BJ (cell line): ENCODE measurements around the gene ACER3. TPM values are rescaled to one million over a fixed set of nuclear protein-coding genes. Genes with fewer than 3 reads are reported as not detected.

ENCODE experiments used
- CTCF ChIA-PET: fragments of 350-600 bp; formaldehyde crosslinking; extraction: SDS; loops from one replicate; lab custom pipeline; 2021; ENCODE audit warnings: antibody characterized with exemption, inconsistent platforms; lab: Yijun Ruan, JAX
- POLR2A ChIA-PET: fragments of 300-600 bp; sonication (Branson Sonifier 250); formaldehyde crosslinking; extraction: SDS; loops from one replicate; lab custom pipeline; 2021; ENCODE audit warnings: antibody characterized with exemption; lab: Charles Lee
- DNase-seq: peaks from one replicate; pipeline ENCODE4 v3.0.0-alpha.2; 2011; ENCODE audit warnings: low read depth
- H3K27me3 ChIP-seq: 2 replicates; pipeline ENCODE4 v1.6.0; 2011; ENCODE audit warnings: low read length; ENCODE audit not compliant: control insufficient read depth, insufficient read depth
- H3K36me3 ChIP-seq: 2 replicates; pipeline ENCODE4 v1.5.1; 2011; ENCODE audit warnings: low read length; ENCODE audit not compliant: control insufficient read depth, insufficient read depth
- H3K4me3 ChIP-seq: 2 replicates; pipeline ENCODE4 v1.5.1; 2011; ENCODE audit warnings: low read depth, mild to moderate bottlenecking, control low read depth, low read length
- polyA plus RNA-seq: library from polyadenylated mRNA; depleted of rRNA; stranded (reverse); fragments of >200 nt; gene quantifications from 2 replicates; pipeline ENCODE4 v1.2.3, GENCODE V29; 2011
- TF ChIP-seq, protein P1 (sequence below): IDR thresholded peaks from 2 replicates; pipeline ENCODE4 v1.5.1; 2011; ENCODE audit warnings: low read depth, mild to moderate bottlenecking, control low read depth, inconsistent platforms, low read length, moderate library complexity; ENCODE audit not compliant: insufficient read depth

ACER3 gene
- polyA plus RNA-seq, 1 experiment = 9.7 TPM

DNA sequence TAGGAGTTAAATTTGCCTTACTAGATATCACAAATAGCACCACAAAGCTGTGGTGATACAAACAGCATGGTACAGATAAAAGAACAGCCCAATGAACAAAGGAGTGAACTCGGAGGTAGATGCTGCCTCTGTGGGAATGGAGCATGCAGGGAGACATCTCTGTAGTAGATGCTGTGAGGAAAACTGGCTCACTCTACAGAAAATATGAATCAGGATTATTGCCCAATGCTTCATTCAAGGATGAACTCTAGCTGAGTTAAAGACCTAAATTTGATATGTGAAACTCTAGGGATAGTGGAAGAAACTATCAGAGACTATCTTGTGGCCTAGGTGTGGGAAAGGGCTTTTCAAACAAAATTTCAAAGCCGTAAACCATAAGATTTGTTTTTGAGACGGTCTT is 190.8 kb downstream of the ACER3 start:
- no peak for DNase-seq
- TF ChIP-seq, protein P1, sequence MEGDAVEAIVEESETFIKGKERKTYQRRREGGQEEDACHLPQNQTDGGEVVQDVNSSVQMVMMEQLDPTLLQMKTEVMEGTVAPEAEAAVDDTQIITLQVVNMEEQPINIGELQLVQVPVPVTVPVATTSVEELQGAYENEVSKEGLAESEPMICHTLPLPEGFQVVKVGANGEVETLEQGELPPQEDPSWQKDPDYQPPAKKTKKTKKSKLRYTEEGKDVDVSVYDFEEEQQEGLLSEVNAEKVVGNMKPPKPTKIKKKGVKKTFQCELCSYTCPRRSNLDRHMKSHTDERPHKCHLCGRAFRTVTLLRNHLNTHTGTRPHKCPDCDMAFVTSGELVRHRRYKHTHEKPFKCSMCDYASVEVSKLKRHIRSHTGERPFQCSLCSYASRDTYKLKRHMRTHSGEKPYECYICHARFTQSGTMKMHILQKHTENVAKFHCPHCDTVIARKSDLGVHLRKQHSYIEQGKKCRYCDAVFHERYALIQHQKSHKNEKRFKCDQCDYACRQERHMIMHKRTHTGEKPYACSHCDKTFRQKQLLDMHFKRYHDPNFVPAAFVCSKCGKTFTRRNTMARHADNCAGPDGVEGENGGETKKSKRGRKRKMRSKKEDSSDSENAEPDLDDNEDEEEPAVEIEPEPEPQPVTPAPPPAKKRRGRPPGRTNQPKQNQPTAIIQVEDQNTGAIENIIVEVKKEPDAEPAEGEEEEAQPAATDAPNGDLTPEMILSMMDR = no peak
- no peak overlapping the region for H3K4me3 ChIP-seq
- peaks cover 2% of the 10 kb centered on the region for H3K27me3 ChIP-seq
- H3K36me3 ChIP-seq = no peaks in the 10 kb centered on the region
- POLR2A ChIA-PET = no interaction called here
- CTCF ChIA-PET = interaction anchor here (0.8 to 6.1 kb wide), 7 partner anchors 11 to 76 kb away, joined by 3 to 134 read pairs (median 4); no protein-coding TSS in a partner anchor

- CTCF ChIA-PET = interaction anchor here (0.6 to 6.1 kb wide), 6 partner anchors 20 to 329 kb away, joined by 3 to 134 read pairs (median 5); partner anchors contain the start of gene MYO7A
- no peak for DNase-seq
- no peak overlapping the region for H3K4me3 ChIP-seq
- H3K27me3 ChIP-seq = peaks cover 2% of the 10 kb centered on the region
- no peaks in the 10 kb centered on the region for H3K36me3 ChIP-seq
- TF ChIP-seq, protein P1 = no peak
- POLR2A ChIA-PET = no interaction called here
These were observed 191.8 kb downstream of the ACER3 start for GRCh38 chr11:77052518-77052917.

GRCh38 chr11:77053217-77054015 is 192.7 kb downstream of the ACER3 start:
- TF ChIP-seq, protein P1 = no peak
- peaks cover 2% of the 10 kb centered on the region for H3K27me3 ChIP-seq
- POLR2A ChIA-PET = no interaction called here
- CTCF ChIA-PET = interaction anchor here (0.6 to 3.9 kb wide), 4 partner anchors 12 to 330 kb away, joined by 3 to 29 read pairs (median 8); partner anchors contain the start of gene MYO7A
- no peaks in the 10 kb centered on the region for H3K36me3 ChIP-seq
- no peak overlapping the region for H3K4me3 ChIP-seq
- no peak for DNase-seq

DNA sequence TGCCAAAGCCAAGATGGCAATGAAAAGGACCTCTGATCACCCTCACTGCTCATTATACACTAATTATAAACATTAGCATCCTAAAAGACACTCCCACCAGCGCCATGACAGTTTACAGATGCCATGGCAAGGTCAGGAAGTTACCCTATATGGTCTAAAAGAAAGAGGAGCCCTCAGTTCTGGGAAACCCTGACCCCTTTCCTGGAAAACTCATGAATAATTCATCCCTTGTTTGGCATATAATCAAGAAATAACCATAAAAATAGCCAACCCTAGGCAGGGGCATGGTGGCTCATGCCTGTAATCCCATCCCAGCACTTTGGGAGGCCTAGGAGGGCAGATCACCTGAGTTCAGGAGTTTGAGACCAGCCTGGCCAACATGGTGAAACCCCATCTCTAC is 193.4 kb downstream of the ACER3 start:
- TF ChIP-seq, protein P1 = no peak
- Histone ChIP-seq H3K4me3 (no peak overlapping the region), H3K36me3 (no peaks in the 10 kb centered on the region), H3K27me3 (peaks cover 2% of the 10 kb centered on the region)
- ChIA-PET CTCF (interaction anchor here (2.0 to 3.9 kb wide), 3 partner anchors 11 to 73 kb away, joined by 6 to 29 read pairs (median 10); partner anchors contain the start of gene MYO7A), POLR2A (no interaction called here)
- DNase-seq = no peak

GRCh38 chr11:77055101-77055561 is 194.4 kb downstream of the ACER3 start:
- DNase-seq = no peak
- Histone ChIP-seq H3K27me3 (peaks cover 2% of the 10 kb centered on the region), H3K36me3 (no peaks in the 10 kb centered on the region), H3K4me3 (no peak overlapping the region)
- ChIA-PET POLR2A (interaction anchor here (0.7 kb wide), 1 partner anchor 91 kb away, joined by 7 read pairs; no protein-coding TSS in a partner anchor), CTCF (interaction anchor here (1.2 to 3.9 kb wide), 3 partner anchors 10 to 35 kb away, joined by 3 to 29 read pairs (median 10); no protein-coding TSS in a partner anchor)
- TF ChIP-seq, protein P1 = no peak
